Measurements from ENCODE around the gene CPT2. TPM values are rescaled to one million over a fixed set of nuclear protein-coding genes. Genes with fewer than 3 reads are reported as not detected.

The CPT2 gene
- total and polyA plus RNA-seq, 2 of the 4 experiments (the other 2 are of a cell fraction): 15.8 to 16.0 TPM

- Histone ChIP-seq H2BK20ac (ENCODE audit: low read depth, low read length) (no peak overlapping the region), H4K91ac (ENCODE audit: insufficient read depth, low read depth, low read length) (no peak overlapping the region), H3K23ac (ENCODE audit: low read depth, low read length) (no peak overlapping the region), H3K4me2 (ENCODE audit: low read depth, low read length) (no peak overlapping the region), H2BK15ac (ENCODE audit: low read depth, low read length) (no peak overlapping the region), H2AK9ac (replicated peaks; ENCODE audit: low read depth, low read length, poor library complexity) (no peak overlapping the region), H3K18ac (ENCODE audit: low read depth, low read length) (no peak overlapping the region), H3K79me1 (ENCODE audit: low read depth in 1 of 2, low read length in 2 of 2) (no peaks in the 10 kb centered on the region), H2AK5ac (ENCODE audit: low read depth, low read length) (no peak overlapping the region), H3K9me3 (ENCODE audit: control insufficient read depth, insufficient read depth, low read length) (no peaks in the 10 kb centered on the region), H3K56ac (ENCODE audit: extremely low read depth, insufficient read depth, low read length) (no peak overlapping the region), H4K5ac (ENCODE audit: low read depth, low read length) (no peak overlapping the region), H3K4me1 (ENCODE audit: control insufficient read depth, insufficient read depth, low read length) (peaks cover 3% of the 10 kb centered on the region; the same call in 1 of the 2 replicates), H3K27me3 (ENCODE audit: control insufficient read depth, insufficient read depth, low read length) (no peaks in the 10 kb centered on the region), H4K8ac (ENCODE audit: low read depth in 2 of 2, low read length in 2 of 2) (no peak overlapping the region), H3K27ac (ENCODE audit: insufficient read depth, low read length) (no peak overlapping the region), H2BK120ac (ENCODE audit: low read depth, low read length) (no peak overlapping the region), H3K36me3 (ENCODE audit: control insufficient read depth, insufficient read depth, low read length) (peaks cover 12% of the 10 kb centered on the region), H3K4ac (ENCODE audit: low read depth, low read length) (no peak overlapping the region), H3K14ac (replicated peaks; ENCODE audit: low read depth, low read length) (no peak overlapping the region), H3K4me3 (ENCODE audit: insufficient read depth, low read depth, low read length) (no peak overlapping the region), H3K9ac (ENCODE audit: low read depth, low read length) (no peak overlapping the region), H2AFZ (replicated peaks; ENCODE audit: low read length, poor library complexity) (no peak overlapping the region), H3K9me1 (ENCODE audit: insufficient read depth, low read length) (peaks cover 31% of the 10 kb centered on the region), H4K20me1 (ENCODE audit: insufficient read depth, low read length) (no peaks in the 10 kb centered on the region), H2BK5ac (ENCODE audit: low read depth, low read length, poor library complexity, severe bottlenecking) (no peak overlapping the region)
- no CpG with 5 or more reads among the region's 2 CpGs for WGBS, 2 experiments (ENCODE audit: extremely low coverage in 2 of 2, insufficient read length in 1 of 2)
- BruUV-seq (replicated peaks): no TSS peak
- CTCF ChIA-PET: no interaction called here
- ATAC-seq (ENCODE audit: low read depth) (no peak), DNase-seq (no peak)
- in situ Hi-C loops (cut with MboI; ENCODE audit: low sequenced_read_pairs): no loop called here
- POLR2A ChIA-PET (ENCODE audit: unreplicated experiment): no interaction called here
- dilution Hi-C loops (cut with HindIII; ENCODE audit: low sequenced_read_pairs, unreplicated experiment): no loop called here
- TF ChIP-seq MXI1 (IDR thresholded peaks at IDR 0.05; ENCODE audit: borderline replicate concordance, low read depth, low read length): no peak
- TF ChIP-seq RFX5 (IDR thresholded peaks at IDR 0.05; ENCODE audit: low read depth, low read length): no peak
- no peak for TF ChIP-seq CTCF (conservative IDR thresholded peaks at IDR 0.05; ENCODE audit: low read depth, low read length)
- TF ChIP-seq BHLHE40 (IDR thresholded peaks at IDR 0.05; ENCODE audit: low read depth, low read length): no peak
- no peak for TF ChIP-seq RAD21 (IDR thresholded peaks at IDR 0.05; ENCODE audit: low read length)
- intact Hi-C loops (cut with micrococcal nuclease): no loop called here
Measured at GRCh38 chr1:53259932-53260331, 63.3 kb downstream of the CPT2 start.
